ENCODE data around the gene PRKCA. TPM values are rescaled to one million over a fixed set of nuclear protein-coding genes. Genes with fewer than 3 reads are reported as not detected.

The PRKCA gene
- total and polyA plus RNA-seq, 9 of the 15 experiments (the other 6 are each of a cell fraction or from before 2014, with no cell fraction given): 3.2 to 33.0 (median 17.8) TPM

GRCh38 chr17:66494023-66494803, 191.8 kb downstream of the PRKCA start:
- no peaks in the 10 kb centered on the region for H4K20me1 ChIP-seq (replicated peaks; ENCODE audit: control insufficient read depth, insufficient read depth, low read length)
- POLR2A ChIA-PET: interaction anchor here (0.8 kb wide), 1 partner anchor 60 kb away, joined by 3 read pairs; no protein-coding TSS in a partner anchor
- H3K27ac ChIP-seq (ENCODE audit: extremely low read depth, low read depth, low read length): peak overlapping the region; percentile 77
- intact Hi-C loops (cut with micrococcal nuclease) (no loop called here), in situ Hi-C loops (cut with MboI) (no loop called here)
- no peaks in the 10 kb centered on the region for H3K9me3 ChIP-seq (replicated peaks; ENCODE audit: control insufficient read depth, insufficient read depth, low read depth, low read length)
- CTCF ChIA-PET (ENCODE audit: low intra/inter-chr PET ratio): no interaction called here
- peaks cover 3 to 45% of the 10 kb centered on the region in 2 experiments; a peak in 3 of 5 replicates for H3K4me1 ChIP-seq (replicated peaks in 1 of 2; ENCODE audit: control insufficient read depth in 2 of 2, insufficient read depth in 2 of 2, low read length in 2 of 2)
- H3K27me3 ChIP-seq (ENCODE audit: control insufficient read depth in 2 of 2, insufficient read depth in 2 of 2, low read length in 2 of 2): no peaks in the 10 kb centered on the region
- peak overlapping the region; percentile 68 for H2AFZ ChIP-seq (ENCODE audit: low read depth, low read length)
- H3K36me3 ChIP-seq (ENCODE audit: control insufficient read depth, insufficient read depth, low read length): 0 out of 3 replicates have a peak, but pooled peaks cover 8% of the 10 kb centered on the region
- FAIRE-seq (peak; percentile 93), ATAC-seq (peak; percentile 95), DNase-seq (ENCODE audit: extremely low read depth in 1 of 4, low spot score in 3 of 4) (peak; percentile 30 to 75 (median 52))
- WGBS (ENCODE audit: insufficient coverage, low coverage, missing lambda C conversion rate): 13% methylated on average over 5 of the region's 5 CpGs
- peak overlapping the region; percentile 54 for H3K4me2 ChIP-seq (ENCODE audit: insufficient read depth, low read length)
- H3K79me2 ChIP-seq (ENCODE audit: control insufficient read depth, insufficient read depth, low read length): peaks cover 14% of the 10 kb centered on the region
- peak overlapping the region in 1 of 2 experiments; percentile 46; a peak in 2 of 4 replicates for H3K9ac ChIP-seq (ENCODE audit: insufficient read depth in 1 of 2, low read depth in 2 of 2, low read length in 2 of 2)
- no peak overlapping the region for H3K4me3 ChIP-seq
- BruUV-seq (replicated peaks): no TSS peak
- no peaks in the 10 kb centered on the region for H3K9me1 ChIP-seq (ENCODE audit: control insufficient read depth, insufficient read depth, low read length)
- TF ChIP-seq SMARCC2 (IDR thresholded peaks at IDR 0.05; ENCODE audit: low read depth) (peak; percentile 66; the same call in 1 of the 2 replicates), NCOA2 (IDR thresholded peaks at IDR 0.05; ENCODE audit: partially characterized antibody in 2 of 2) (peak in 1 of 2 experiments; percentile 41), SFPQ (IDR thresholded peaks at IDR 0.05; ENCODE audit: low read depth, low read length) (no peak), NKRF (IDR thresholded peaks at IDR 0.05; ENCODE audit: borderline replicate concordance) (no peak), ARID1B (IDR thresholded peaks at IDR 0.05) (peak; percentile 90), ZNF584 (CRISPR knock-in tag; IDR thresholded peaks at IDR 0.05; ENCODE audit: low read depth) (no peak), LCOR (CRISPR knock-in tag; IDR thresholded peaks at IDR 0.05) (peak; percentile 66; the same call in 1 of the 2 replicates), NFE2 (IDR thresholded peaks at IDR 0.05; ENCODE audit: low read depth) (peak; percentile 36; the same call in 1 of the 2 replicates), ARID3A (IDR thresholded peaks at IDR 0.05; ENCODE audit: borderline replicate concordance, low read depth, low read length) (no peak), ZNF507 (tag; conservative IDR thresholded peaks at IDR 0.05) (no peak), FOS (IDR thresholded peaks at IDR 0.05; ENCODE audit: extremely low read depth, insufficient read length) (peak; percentile 47), DPF2 (IDR thresholded peaks at IDR 0.05) (peak; percentile 92), KLF1 (tag; IDR thresholded peaks at IDR 0.05) (no peak), YBX1 (IDR thresholded peaks at IDR 0.05) (no peak), NR2C1 (IDR thresholded peaks at IDR 0.05) (no peak), NR2C1 (tag; IDR thresholded peaks at IDR 0.05) (no peak), CBFA2T3 (IDR thresholded peaks at IDR 0.05) (peak; percentile 75)

Measured in K562 (cell line).